HG03558 (cell line): ENCODE measurements around the gene TTC34.
"Not testable (repeated sequence)": the region's sequence is repeated elsewhere in the genome, so short reads cannot be mapped to it uniquely, and the experiment has no call there.

Experiments used
- ATAC-seq: cut with Tn5 transposase; IDR thresholded peaks from one replicate; pipeline ENCODE4 v1.9.1; 2021; ENCODE audit warnings: moderate number of reproducible peaks; ENCODE audit not compliant: unreplicated experiment; ENCODE audit errors: extremely low read depth

TTC34 gene

DNA sequence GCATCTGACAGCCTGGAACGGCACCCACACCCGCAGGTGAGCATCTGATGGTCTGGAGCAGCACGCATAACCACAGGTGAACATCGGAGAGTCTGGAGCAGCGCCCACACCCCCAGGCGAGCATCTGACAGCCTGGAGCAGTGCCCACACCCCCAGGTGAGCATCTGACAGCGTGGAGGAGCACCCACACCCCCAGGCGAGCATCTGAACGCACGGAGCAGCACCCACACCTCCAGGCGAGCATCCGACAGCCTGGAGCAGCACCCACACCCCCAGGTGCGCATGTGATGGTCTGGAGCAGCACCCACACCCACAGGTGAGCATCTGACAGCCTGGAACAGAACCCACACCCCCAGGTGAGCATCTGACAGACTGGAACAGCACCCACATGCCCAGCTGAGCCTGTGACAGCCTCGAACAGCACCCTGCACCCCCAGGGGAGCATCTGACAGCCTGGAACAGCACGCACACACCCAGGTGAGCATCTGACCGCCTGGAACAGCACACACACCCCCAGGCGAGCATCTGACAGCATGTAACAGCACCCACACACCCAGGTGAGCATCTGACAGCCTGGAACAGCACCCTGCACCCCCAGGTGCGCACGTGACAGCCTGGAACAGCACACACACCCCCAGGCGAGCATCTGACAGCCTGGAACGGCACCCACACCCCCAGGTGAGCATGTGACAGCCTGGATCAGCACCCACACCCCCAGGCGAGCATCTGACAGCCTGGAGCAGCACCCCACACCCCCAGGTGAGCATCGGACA is 115.2 kb downstream of the TTC34 start:
- not testable (repeated sequence) for ATAC-seq

DNA sequence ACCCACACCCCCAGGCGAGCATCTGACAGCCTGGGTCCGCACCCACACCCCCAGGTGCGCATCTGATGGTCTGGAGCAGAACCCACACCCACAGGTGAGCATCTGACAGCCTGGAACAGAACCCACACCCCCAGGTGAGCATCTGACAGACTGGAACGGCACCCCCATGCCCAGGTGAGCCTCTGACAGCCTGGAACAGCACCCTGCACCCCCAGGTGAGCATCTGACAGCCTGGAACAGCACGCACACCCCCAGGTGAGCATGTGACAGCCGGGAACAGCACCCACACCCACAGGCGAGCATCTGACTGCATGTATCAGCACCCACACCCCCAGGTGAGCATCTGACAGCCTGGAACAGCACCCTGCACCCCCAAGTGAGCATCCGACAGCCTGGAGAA is 115.8 kb downstream of the TTC34 start:
- not testable (repeated sequence) for ATAC-seq

DNA sequence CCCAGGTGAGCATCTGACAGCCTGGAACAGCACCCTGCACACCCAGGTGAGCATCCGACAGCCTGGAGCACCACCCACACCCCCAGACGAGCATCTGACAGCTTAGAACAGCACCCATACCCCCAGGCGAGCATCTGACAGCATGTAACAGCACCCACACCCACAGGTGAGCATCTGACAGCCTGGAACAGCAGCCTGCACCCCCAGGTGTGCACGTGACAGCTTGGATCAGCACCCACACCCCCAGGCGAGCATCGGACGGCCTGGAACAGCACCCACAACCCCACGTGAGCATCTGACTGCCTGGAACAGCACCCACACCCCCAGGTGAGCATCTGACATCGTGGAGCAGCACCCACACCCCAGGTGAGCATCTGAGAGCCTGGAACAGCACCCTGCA is 116.6 kb downstream of the TTC34 start:
- not testable (repeated sequence) for ATAC-seq

DNA sequence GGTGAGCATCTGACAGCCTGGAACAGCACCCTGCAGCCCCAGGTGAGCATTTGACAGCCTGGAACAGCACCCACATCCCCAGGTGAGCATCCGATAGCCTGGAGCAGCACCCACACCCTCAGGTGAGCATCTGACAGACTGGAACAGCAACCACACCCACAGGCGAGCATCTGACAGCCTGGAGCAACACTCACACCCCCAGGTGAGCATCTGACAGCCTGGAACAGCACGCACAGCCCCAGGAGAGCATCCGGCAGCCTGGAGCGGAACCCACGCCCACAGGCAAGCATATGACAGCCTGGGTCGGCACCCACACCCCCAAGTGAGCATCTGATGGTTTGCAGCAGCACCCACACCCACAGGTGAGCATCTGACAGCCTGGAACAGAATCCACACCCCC is 117.5 kb downstream of the TTC34 start:
- ATAC-seq: not testable (repeated sequence)

DNA sequence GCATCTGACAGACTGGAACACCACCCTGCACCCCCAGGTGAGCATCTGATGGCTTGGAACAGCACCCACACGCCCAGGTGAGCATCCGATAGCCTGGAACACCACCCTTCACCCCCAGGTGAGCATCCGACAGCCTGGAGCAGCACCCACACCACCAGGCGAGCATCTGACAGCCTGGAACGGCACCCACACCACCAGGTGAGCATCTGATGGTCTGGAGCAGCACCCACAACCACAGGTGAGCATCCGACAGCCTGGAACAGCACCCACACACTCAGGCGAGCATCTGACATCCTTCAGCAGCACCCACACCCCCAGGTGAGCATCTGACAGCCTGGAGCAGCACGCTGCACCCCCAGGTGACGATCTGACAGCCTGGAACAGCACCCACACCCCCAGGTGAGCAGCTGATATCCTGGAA is 118.2 kb downstream of the TTC34 start:
- not testable (repeated sequence) for ATAC-seq

DNA sequence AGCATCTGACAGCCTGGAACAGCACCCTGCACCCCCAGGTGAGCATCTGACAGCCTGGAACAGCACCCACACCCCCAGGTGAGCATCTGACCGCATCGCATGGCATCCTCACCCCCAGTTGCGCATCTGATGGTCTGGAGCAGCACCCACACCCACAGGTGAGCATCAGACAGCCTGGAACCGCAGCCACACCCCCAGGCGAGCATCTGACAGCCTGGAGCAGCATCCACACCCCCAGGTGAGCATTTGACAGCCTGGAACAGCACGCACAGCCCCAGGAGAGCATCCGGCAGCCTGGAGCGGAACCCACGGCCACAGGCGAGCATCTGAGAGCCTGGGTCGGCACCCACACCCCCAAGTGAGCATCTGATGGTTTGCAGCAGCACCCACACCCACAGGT is 118.6 kb downstream of the TTC34 start:
- not testable (repeated sequence) for ATAC-seq

DNA sequence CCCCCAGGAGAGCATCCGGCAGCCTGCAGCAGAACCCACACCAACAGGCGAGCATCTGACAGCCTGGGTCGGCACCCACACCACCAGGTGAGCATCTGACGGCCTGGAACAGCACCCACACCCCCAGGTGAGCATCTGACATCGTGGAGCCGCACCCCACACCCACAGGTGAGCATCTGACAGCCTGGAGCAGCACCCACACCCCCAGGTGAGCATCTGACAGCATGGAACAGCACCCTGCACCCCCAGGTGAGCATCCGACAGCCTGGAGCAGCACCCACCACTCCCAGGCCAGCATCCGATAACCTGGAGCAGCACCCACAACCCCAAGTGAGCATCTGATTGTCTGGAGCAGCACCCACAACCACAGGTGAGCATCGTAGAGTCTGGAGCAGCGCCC is 124.8 kb downstream of the TTC34 start:
- not testable (repeated sequence) for ATAC-seq

DNA sequence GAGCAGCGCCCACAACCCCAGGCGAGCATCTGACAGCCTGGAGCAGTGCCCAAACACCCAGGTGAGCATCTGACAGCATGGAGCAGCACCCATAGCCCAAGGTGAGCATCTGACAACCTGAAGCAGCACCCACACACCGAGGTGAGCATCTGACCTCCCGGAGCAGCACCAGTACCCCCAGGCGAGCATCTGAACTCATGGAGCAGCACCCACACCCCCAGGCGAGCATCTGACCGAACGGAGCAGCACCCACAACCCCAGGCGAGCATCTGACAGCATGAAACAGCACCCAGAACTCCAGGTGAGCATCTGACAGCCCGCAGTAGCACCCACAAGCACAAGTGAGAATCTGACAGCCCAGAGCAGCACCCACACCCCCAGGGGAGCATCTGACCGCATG is 129.8 kb downstream of the TTC34 start:
- ATAC-seq: not testable (repeated sequence)

DNA sequence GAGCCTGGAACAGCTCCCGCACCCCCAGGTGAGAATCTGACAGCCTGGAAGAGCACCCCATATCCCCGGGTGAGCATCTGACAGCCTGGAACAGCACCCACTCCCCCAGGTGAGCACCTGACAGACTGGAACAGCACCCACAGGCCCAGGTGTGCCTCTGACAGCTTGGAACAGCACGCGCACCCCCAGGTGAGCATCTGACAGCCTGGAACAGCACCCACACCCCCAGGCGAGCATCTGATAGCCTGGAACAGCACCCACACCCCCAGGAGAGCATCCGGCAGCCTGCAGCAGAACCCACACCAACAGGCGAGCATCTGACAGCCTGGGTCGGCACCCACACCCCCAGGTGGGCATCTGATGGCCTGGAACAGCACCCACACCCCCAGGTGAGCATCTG is 141.7 kb downstream of the TTC34 start:
- not testable (repeated sequence) for ATAC-seq

DNA sequence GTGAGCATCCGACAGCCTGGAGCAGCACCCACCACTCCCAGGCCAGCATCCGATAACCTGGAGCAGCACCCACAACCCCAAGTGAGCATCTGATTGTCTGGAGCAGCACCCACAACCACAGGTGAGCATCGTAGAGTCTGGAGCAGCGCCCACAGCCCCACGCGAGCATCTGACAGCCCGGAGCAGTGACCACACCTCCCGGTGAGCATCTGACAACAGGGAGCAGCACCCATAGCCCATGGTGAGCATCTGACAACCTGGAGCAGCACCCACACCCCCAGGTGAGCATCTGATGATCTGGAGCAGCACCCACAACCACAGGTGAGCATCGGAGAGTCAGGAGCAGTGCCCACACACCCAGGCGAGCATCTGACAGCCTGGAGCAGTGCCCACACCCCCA is 143.6 kb downstream of the TTC34 start:
- ATAC-seq: not testable (repeated sequence)

DNA sequence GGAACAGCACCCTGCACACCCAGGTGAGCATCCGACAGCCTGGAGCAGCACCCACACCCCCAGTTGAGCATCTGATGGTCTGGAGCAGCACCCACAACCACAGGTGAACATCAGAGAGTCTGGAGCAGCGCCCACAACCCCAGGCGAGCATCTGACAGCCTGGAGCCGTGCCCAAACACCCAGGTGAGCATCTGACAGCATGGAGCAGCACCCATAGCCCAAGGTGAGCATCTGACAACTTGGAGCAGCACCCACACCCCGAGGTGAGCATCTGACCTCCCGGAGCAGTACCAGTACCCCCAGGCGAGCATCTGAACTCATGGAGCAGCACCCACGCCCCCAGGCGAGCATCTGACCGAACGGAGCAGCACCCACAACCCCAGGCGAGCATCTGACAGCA is 144.4 kb downstream of the TTC34 start:
- ATAC-seq: not testable (repeated sequence)

DNA sequence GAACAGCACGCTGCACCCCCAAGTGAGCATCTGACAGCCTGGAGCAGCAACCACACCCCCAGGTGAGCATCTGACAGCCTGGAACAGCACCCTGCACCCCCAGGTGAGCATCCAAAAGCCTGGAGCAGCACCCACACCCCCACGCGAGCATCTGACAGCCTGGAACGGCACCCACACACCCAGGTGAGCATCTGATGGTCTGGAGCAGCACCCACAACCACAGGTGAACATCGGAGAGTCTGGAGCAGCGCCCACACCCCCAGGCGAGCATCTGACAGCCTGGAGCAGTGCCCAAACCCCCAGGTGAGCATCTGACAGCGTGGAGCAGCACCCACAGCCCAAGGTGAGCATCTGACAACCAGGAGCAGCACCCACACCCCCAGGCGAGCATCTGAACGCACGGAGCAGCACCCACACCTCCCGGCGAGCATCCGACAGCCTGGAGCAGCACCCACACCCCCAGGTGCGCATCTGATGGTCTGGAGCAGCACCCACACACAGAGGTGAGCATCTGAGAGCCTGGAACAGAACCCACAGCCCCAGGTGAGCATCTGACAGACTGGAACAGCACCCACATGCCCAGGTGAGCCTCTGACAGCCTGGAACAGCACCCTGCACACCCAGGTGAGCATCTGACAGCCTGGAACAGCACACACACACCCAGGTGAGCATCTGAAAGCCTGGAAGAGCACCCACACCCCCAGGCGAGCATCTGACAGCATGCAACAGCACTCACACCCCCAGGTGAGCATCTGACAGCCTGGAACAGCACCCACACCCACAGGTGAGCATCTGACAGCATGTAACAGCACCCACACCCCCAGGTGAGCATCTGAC is 145.7 kb downstream of the TTC34 start:
- ATAC-seq: not testable (repeated sequence)

DNA sequence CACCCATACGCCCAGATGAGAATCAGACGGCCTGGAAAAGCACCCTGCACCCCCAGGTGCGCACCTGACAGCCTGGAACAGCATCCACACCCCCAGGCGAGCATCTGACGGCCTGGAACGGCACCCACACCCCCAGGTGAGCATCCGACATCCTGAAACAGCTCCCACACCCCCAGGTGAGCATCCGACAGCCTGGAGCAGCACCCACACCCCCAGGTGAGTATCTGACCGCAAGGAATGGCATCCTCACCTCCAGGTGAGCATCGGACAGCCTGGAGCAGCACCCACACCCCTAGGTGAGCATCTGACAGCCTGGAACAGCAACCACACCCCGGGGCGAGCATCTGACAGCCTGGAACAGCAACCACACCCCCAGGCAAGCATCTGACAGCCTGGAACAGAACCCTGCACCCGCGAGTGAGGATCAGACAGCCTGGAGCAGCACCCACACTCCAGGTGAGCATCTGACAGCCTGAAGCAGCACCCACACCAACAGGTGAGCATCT is 147.0 kb downstream of the TTC34 start:
- not testable (repeated sequence) for ATAC-seq

DNA sequence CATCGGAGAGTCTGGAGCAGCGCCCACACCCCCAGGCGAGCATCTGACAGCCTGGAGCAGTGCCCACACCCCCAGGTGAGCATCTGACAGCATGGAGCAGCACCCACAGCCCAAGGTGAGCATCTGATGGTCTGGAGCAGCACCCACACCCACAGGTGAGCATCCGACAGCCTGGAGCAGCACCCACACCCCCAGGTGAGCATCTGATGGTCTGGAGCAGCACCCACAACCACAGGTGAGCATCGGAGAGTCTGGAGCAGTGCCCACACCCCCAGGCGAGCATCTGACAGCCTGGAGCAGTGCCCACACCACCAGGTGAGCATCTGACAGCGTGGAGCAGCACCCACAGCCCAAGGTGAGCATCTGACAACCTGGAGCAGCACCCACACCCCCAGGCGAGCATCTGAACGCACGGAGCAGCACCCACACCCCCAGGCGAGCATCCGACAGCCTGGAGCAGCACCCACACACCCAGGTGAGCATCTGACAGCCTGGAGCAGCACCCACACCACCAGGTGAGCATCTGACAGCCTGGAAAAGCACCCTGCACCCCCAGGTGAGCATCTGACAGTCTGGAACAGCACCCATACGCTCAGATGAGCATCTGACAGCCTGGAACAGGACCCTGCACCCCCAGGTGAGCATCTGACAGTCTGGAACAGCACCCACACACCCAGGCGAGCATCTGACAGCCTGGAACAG is 147.6 kb downstream of the TTC34 start:
- not testable (repeated sequence) for ATAC-seq

DNA sequence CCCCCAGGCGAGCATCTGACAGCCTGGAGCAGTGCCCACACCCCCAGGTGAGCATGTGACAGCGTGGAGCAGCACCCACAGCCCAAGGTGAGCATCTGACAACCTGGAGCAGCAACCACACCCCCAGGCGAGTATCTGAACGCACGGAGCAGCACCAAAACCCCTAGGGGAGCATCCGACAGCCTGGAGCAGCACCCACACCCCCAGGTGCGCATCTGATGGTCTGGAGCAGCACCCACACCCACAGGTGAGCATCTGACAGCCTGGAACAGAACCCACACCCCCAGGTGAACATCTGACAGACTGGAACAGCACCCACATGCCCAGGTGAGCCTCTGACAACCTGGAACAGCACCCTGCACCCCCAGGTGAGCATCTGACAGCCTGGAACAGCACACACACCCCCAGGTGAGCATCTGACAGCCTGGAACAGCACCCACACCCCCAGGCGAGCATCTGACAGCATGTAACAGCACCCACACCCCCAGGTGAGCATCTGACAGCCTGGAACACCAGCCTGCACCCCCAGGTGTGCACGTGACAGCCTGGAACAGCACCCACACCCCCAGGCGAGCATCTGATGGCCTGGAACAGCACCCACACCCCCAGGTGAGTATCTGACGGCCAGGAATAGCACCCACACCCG is 148.4 kb downstream of the TTC34 start:
- not testable (repeated sequence) for ATAC-seq

DNA sequence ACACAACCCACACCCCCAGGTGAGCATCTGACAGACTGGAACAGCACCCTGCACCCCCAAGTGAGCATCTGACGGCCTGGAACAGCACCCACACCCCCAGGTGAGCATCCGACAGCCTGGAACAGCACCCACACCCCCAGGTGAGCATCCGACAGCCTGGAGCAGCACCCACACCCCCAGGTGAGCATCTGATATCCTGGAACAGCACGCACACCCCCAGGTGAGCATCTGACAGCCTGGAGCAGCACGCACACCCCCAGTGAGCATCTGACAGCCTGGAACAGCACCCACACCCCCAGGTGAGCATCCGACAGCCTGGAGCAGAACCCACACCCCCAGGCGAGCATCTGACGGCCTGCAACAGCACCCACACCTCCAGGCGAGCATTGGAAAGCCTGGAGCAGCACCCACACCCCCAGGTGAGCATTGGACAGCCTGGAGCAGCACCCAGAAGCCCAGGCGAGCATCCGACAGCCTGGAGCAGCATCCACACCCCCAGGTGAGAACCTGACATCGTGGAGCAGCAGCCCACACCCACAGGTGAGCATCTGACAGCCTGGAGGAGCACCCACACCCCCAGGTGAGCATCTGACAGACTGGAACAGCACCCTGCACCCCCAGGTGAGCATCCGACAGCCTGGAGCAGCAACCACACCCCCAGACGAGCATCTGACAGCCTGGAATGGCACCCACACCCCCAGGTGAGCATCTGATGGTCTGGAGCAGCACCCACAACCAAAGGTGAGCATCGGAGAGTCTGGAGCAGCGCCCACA is 149.2 kb downstream of the TTC34 start:
- ATAC-seq: not testable (repeated sequence)

DNA sequence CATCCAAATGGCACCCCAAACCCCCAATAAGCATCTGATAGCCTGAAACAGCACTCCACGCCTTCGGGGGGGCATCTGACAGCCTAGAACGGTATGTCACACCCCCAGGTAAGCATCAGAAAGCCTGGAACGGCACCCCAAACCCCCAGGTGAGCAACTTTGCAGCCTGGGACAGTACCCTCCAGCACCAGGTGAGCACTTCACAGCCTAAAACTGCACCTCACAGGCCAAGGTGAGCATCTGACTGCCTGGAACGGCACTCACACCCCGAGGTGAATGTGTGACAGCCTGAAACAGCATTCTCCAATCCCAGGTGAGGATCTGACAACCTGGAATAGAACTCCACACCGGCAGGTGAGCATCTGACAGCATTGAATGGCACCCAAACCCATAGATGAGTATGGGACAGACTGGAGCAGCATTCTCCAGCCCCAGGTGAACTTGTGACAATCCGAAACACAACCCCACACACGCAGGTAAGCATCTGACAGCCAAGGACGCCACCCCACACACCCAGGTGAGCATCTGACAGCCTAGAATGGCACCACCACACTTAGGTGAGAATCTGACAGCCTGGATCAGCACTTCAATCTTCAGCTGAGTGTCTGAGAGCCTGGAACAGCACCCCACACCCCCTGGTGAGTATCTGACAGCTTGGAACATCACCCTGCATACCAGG is 150.4 kb downstream of the TTC34 start:
- ATAC-seq: no peak

DNA sequence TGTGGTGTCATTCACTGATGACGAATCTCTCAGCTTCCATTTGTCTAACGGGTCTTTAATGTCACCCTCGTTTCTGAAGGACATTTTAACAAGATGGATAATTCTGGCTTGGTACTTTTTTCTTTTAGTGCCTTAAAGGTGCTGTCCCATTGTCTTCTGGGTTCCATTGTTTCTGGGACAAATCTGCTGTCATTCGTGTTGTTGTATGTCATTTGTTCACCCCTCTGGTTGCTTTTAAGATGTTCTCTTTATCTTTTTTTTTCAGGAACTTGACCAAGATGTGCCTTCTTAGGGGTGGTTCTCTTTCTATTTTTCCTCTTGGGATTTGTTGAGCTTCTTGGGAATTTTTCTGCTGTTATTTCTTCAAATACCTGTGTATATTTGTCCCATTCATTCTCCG is 154.7 kb downstream of the TTC34 start:
- no peak for ATAC-seq

DNA sequence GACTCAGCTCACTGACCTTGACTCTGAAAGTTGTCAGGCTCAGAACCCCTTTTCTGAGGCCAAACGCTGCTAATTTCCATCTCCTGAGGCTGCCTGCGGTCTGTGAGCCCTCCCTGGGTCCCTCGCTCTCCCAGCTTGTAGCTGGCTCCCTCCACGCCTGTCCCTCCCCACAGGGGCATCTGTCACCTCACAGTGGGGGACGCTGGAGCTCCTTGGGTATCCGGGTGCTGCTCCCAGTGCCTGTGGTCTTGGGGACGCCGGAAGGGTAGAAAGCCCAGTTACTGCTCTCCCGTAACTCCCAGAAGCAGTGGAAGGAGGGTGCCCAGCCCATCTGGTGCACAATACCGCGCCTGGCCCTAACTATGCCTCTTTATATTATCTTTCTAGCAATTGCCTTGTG is 155.7 kb downstream of the TTC34 start:
- no peak for ATAC-seq
